Measurements from ENCODE around the gene SULT1A2. TPM values are rescaled to one million over a fixed set of nuclear protein-coding genes. Genes with fewer than 3 reads are reported as not detected.

SULT1A2 gene
- total and polyA plus RNA-seq, 2 of the 8 experiments (the other 6 are each of a cell fraction or from before 2014, with no cell fraction given), result 0.29 to 0.35 TPM

GRCh38 chr16:28563218-28563617 is 33.6 kb downstream of the SULT1A2 start:
- POLR2A ChIA-PET (ENCODE audit: partially characterized antibody), result no interaction called here
- Histone ChIP-seq H3K9me3 (ENCODE audit: insufficient read depth in 2 of 2, low read depth in 1 of 2, low read length in 1 of 2) (peaks cover 7 to 9% of the 10 kb centered on the region in 2 experiments), H2BK120ac (replicated peaks; ENCODE audit: low read depth, low read length) (no peak overlapping the region), H3K56ac (replicated peaks; ENCODE audit: insufficient read length, low read depth, low read length) (no peak overlapping the region), H3K23me2 (ENCODE audit: low read depth, low read length) (no peaks in the 10 kb centered on the region), H3K14ac (ENCODE audit: insufficient read length) (no peak overlapping the region), H2BK5ac (ENCODE audit: low read depth, low read length) (no peak overlapping the region), H2AK5ac (ENCODE audit: low read depth, low read length) (no peak overlapping the region), H4K20me1 (replicated peaks in 1 of 2; ENCODE audit: control insufficient read depth in 1 of 2, insufficient read depth in 2 of 2, low read length in 2 of 2) (no peaks in the 10 kb centered on the region), H3K27ac (ENCODE audit: low read depth, low read length) (no peak overlapping the region), H2BK20ac (ENCODE audit: low read length) (no peak overlapping the region), H3K27me3 (replicated peaks in 1 of 4; ENCODE audit: control insufficient read depth in 3 of 4, extremely low read depth in 1 of 4, insufficient read depth in 3 of 4, low read length in 3 of 4) (no peaks in the 10 kb centered on the region), H3K4me1 (replicated peaks in 1 of 4; ENCODE audit: control insufficient read depth in 3 of 4, insufficient read depth in 4 of 4, low read length in 3 of 4) (no peaks in the 10 kb centered on the region), H3K4me2 (ENCODE audit: insufficient read depth in 1 of 2, low read depth in 2 of 2, low read length in 2 of 2) (no peak overlapping the region), H2BK15ac (ENCODE audit: low read length) (no peak overlapping the region), H3K4ac (replicated peaks; ENCODE audit: insufficient read length, low read depth, low read length) (no peak overlapping the region), H2BK12ac (ENCODE audit: low read depth, low read length) (no peak overlapping the region), H4K5ac (ENCODE audit: insufficient read length, low read depth, low read length) (no peak overlapping the region), H3K79me2 (ENCODE audit: control insufficient read depth in 1 of 2, insufficient read depth in 2 of 2, low read length in 2 of 2) (no peaks in the 10 kb centered on the region; a peak in 1 of 4 replicates), H3K79me1 (ENCODE audit: low read depth, low read length) (peaks cover 2% of the 10 kb centered on the region; the same call in 1 of the 2 replicates), H3K9ac (replicated peaks in 1 of 4; ENCODE audit: extremely low read depth in 1 of 4, low read depth in 3 of 4, low read length in 3 of 4) (no peak overlapping the region), H4K8ac (ENCODE audit: extremely low read depth, insufficient read depth, low read length) (no peak overlapping the region), H3K36me3 (ENCODE audit: control insufficient read depth in 2 of 4, insufficient read depth in 4 of 4, low read length in 3 of 4) (peaks cover 0 to 3% (median 0%) of the 10 kb centered on the region in 4 experiments; a peak in 1 of 8 replicates), H4K91ac (replicated peaks; ENCODE audit: insufficient read length, low read length) (no peak overlapping the region), H2AFZ (ENCODE audit: low read length) (no peak overlapping the region), H3K4me3 (ENCODE audit: extremely low read depth in 1 of 4, insufficient read depth in 2 of 4, low read depth in 3 of 4, low read length in 4 of 4) (no peak overlapping the region), H3K18ac (ENCODE audit: extremely low read depth, low read length) (no peak overlapping the region), H3K23ac (ENCODE audit: insufficient read length) (no peak overlapping the region)
- DNase-seq (ENCODE audit: low read depth in 1 of 2, low spot score in 2 of 2) (no peak), FAIRE-seq (no peak)
- WGBS, 2 experiments (ENCODE audit: extremely low coverage in 1 of 2, insufficient coverage in 1 of 2, insufficient read length in 1 of 2, insufficient replicate concordance in 2 of 2, low coverage in 1 of 2, low lambda C conversion rate in 2 of 2, missing lambda C conversion rate in 1 of 2), result 90% methylated on average over 6 of the region's 6 CpGs; no CpG with 5 or more reads in 1 of the 2 experiments
- CTCF ChIA-PET (ENCODE audit: partially characterized antibody), result no interaction called here
- TF ChIP-seq SRF (IDR thresholded peaks at IDR 0.05; ENCODE audit: low read depth, low read length), result no peak
- no peak for TF ChIP-seq CTCF (IDR thresholded peaks at IDR 0.05; ENCODE audit: control extremely low read depth in 1 of 3, insufficient read depth in 1 of 3, low read depth in 1 of 3, low read length in 3 of 3)
- no peak for TF ChIP-seq ASH2L (IDR thresholded peaks at IDR 0.05; ENCODE audit: low read length)
- TF ChIP-seq GTF2F1 (IDR thresholded peaks at IDR 0.05; ENCODE audit: borderline replicate concordance, low read depth, low read length), result no peak
- TF ChIP-seq SAP30 (IDR thresholded peaks at IDR 0.05; ENCODE audit: insufficient read depth, insufficient replicate concordance, low read length), result no peak
- no peak for TF ChIP-seq CEBPB (IDR thresholded peaks at IDR 0.05; ENCODE audit: low read depth, low read length)
- no peak for TF ChIP-seq RXRA (IDR thresholded peaks at IDR 0.05; ENCODE audit: insufficient read depth, low read depth, low read length)
- TF ChIP-seq TAF1 (IDR thresholded peaks at IDR 0.05; ENCODE audit: low read depth, low read length), result no peak
- no peak for TF ChIP-seq CHD2 (IDR thresholded peaks at IDR 0.05; ENCODE audit: low read length)
- TF ChIP-seq RFX5 (IDR thresholded peaks at IDR 0.05; ENCODE audit: borderline replicate concordance, low read depth, low read length), result no peak
- TF ChIP-seq RAD21 (IDR thresholded peaks at IDR 0.05 in 1 of 2, conservative IDR thresholded peaks at IDR 0.05 in 1 of 2; ENCODE audit: low read depth in 2 of 2, low read length in 2 of 2), result no peak
- no peak for TF ChIP-seq POLR2A (IDR thresholded peaks at IDR 0.05; ENCODE audit: control extremely low read depth in 1 of 2, low read depth in 2 of 2, low read length in 2 of 2)

Data from H1 (cell line).